SK-N-MC (cell line): Measurements from ENCODE around the gene UBE2O.

ENCODE experiments used
- DNase-seq: peaks from one replicate; pipeline ENCODE4 v3.0.0-alpha.2; 2011; ENCODE audit warnings: low read depth, low spot score
- H3K27ac ChIP-seq: fragments of 200-600 bp; sonication (generic); 2 replicates; pipeline ENCODE4 v1.5.1; 2016; ENCODE audit warnings: mixed run types
- H3K36me3 ChIP-seq: fragments of 200-600 bp; sonication (generic); 2 replicates; pipeline ENCODE4 v1.6.1; 2017; ENCODE audit warnings: antibody characterized with exemption, low read length, mixed read lengths; ENCODE audit not compliant: insufficient read depth
- H3K4me3 ChIP-seq: fragments of 200-600 bp; sonication (generic); 2 replicates; pipeline ENCODE4 v1.5.1; 2016
- H3K9ac ChIP-seq: fragments of 200-600 bp; sonication (generic); 2 replicates; pipeline ENCODE4 v1.8.0; 2017; ENCODE audit warnings: mixed run types, mixed read lengths; ENCODE audit not compliant: insufficient read length
- H3K9me3 ChIP-seq: fragments of 200-600 bp; sonication (generic); 2 replicates; pipeline ENCODE4 v1.6.1; 2017; ENCODE audit warnings: low read depth, mild to moderate bottlenecking, antibody characterized with exemption, low read length, moderate library complexity, mixed read lengths
- EZH2 ChIP-seq: fragments of 200-600 bp; sonication (generic); IDR thresholded peaks from one replicate; pipeline ENCODE4 v1.6.1; 2017; ENCODE audit warnings: antibody characterized with exemption
- FOXP2 ChIP-seq: optimal IDR thresholded peaks from 2 replicates; pipeline ENCODE3; 2011; ENCODE audit warnings: mild to moderate bottlenecking, moderate library complexity; ENCODE audit not compliant: insufficient read depth; ENCODE audit errors: extremely low read length, control extremely low read depth
- POLR2AphosphoS5 ChIP-seq: IDR thresholded peaks from 2 replicates; pipeline ENCODE4 v1.6.1; 2012; ENCODE audit warnings: mild to moderate bottlenecking, low read depth, low read length, borderline replicate concordance

The UBE2O gene

DNA sequence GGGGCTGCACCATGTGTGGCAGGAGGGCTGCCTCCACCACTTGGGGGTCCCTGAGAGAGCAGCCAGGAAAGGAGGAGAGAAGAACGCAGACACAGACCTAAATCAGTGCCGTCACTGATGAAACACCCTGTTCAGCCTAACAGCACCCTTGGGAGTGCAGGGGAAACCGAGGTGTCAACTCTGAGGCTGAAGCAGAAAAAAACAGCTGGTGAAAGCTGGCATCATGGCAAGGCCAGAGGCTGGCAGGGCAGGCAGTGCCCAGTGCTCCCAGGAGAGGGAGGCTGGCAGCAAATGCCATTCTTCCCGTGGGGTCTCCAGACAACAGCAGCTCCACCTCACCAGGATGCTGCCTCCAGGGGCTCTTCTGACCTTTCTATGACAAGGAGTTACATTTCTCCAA, 45.4 kb downstream of the UBE2O start:
- Histone ChIP-seq H3K27ac (no peak overlapping the region), H3K4me3 (no peak overlapping the region), H3K9me3 (no peaks in the 10 kb centered on the region), H3K36me3 (peaks cover 12% of the 10 kb centered on the region; the same call in 1 of the 2 replicates), H3K9ac (no peak overlapping the region)
- no peak for TF ChIP-seq POLR2AphosphoS5
- no peak for TF ChIP-seq FOXP2
- TF ChIP-seq EZH2: no peak
- DNase-seq: no peak

DNA sequence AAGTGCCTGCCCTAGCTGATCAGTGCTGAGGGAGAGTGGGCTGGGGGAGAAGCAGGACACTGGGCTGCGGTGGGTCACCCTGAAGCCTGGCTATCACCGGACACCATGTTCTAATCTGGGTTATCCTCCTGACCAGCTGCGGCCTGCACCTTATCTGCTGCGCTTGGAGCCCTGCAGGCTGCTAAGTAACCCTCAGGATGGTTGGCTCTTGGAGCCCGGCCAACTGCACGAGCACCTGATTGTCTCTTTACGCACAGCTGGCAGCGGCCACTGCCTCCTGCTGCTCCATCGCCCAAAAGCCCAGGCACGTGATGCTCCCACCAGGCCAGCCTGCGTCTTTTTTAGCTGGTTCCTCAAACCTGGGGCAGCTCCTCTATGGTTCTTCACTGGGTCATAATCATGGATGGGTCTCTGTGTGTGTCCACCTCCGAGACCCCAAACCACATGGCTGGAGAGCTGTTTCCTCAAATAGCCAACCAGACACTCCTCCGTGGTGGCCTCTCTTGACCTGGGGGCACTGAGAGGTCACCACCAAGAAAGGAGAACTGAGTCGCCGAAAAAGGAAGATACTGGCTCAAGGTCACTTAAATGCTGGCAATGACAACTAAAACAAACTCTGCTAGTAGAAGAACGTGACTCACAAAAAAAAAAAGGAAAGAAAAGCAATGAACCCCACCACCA, 46.8 kb downstream of the UBE2O start:
- no peaks in the 10 kb centered on the region for H3K9me3 ChIP-seq
- H3K4me3 ChIP-seq: no peak overlapping the region
- H3K9ac ChIP-seq: no peak overlapping the region
- DNase-seq: no peak
- TF ChIP-seq EZH2 (no peak), POLR2AphosphoS5 (no peak), FOXP2 (no peak)
- H3K36me3 ChIP-seq: peaks cover 25% of the 10 kb centered on the region; the same call in 1 of the 2 replicates
- H3K27ac ChIP-seq: no peak overlapping the region

DNA sequence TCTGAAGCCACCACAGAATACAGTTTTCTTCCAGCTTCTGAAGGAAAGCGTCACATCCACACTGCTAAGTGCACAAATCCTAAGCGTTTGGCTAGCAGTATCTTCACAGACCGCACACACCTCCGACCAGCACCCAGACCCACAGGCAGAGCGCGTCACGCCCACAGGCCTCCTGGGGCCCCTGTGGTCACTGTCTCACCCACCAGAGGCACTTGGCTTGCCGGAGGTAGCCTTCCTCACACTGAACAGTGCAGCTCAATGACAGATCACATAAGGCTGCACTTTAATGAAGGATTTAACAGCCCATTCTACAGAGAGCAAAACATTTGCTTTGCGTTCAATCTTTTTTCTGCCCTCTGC, 47.4 kb downstream of the UBE2O start:
- Histone ChIP-seq H3K9ac (no peak overlapping the region), H3K27ac (no peak overlapping the region), H3K4me3 (no peak overlapping the region), H3K9me3 (no peaks in the 10 kb centered on the region), H3K36me3 (peaks cover 30% of the 10 kb centered on the region; the same call in 1 of the 2 replicates)
- TF ChIP-seq EZH2 (no peak), FOXP2 (no peak), POLR2AphosphoS5 (no peak)
- DNase-seq: no peak

GRCh38 chr17:76404976-76405563, 47.9 kb downstream of the UBE2O start:
- Histone ChIP-seq H3K9ac (no peak overlapping the region), H3K9me3 (no peaks in the 10 kb centered on the region), H3K36me3 (peaks cover 35% of the 10 kb centered on the region; the same call in 1 of the 2 replicates), H3K27ac (no peak overlapping the region), H3K4me3 (no peak overlapping the region)
- no peak for DNase-seq
- no peak for TF ChIP-seq FOXP2
- no peak for TF ChIP-seq POLR2AphosphoS5
- TF ChIP-seq EZH2: no peak

DNA sequence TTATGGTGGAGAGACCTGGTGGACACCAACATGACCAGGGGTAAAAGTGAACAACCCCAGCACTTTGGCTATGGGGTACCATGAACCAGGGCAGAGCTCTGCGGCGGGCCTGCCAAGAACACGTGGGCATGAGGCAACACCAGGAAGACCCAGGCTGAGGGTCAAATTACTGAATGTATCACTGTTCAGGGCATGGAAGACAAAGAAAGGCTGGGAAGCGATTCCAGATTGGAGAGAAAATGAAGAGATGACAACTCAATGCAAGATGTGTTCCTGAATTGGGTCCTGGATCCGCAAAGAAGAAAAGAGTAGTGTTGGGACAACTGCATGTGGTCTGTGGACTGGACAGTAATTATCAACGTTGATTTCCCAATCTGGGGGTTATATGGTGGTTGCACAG, 48.7 kb downstream of the UBE2O start:
- no peak for DNase-seq
- H3K36me3 ChIP-seq: peaks cover 43% of the 10 kb centered on the region; the same call in 1 of the 2 replicates
- H3K4me3 ChIP-seq: no peak overlapping the region
- H3K9me3 ChIP-seq: no peaks in the 10 kb centered on the region
- no peak overlapping the region for H3K27ac ChIP-seq
- no peak for TF ChIP-seq FOXP2
- no peak for TF ChIP-seq EZH2
- TF ChIP-seq POLR2AphosphoS5: no peak
- no peak overlapping the region for H3K9ac ChIP-seq

GRCh38 chr17:76402711-76403110, 50.2 kb downstream of the UBE2O start:
- Histone ChIP-seq H3K9me3 (no peaks in the 10 kb centered on the region), H3K9ac (no peak overlapping the region), H3K27ac (no peak overlapping the region), H3K36me3 (peaks cover 57% of the 10 kb centered on the region), H3K4me3 (no peak overlapping the region)
- no peak for DNase-seq
- TF ChIP-seq POLR2AphosphoS5: no peak

GRCh38 chr17:76399175-76400172, 53.5 kb downstream of the UBE2O start:
- Histone ChIP-seq H3K4me3 (no peak overlapping the region), H3K36me3 (peaks cover 80% of the 10 kb centered on the region), H3K9me3 (no peaks in the 10 kb centered on the region), H3K9ac (no peak overlapping the region), H3K27ac (no peak overlapping the region)
- no peak for DNase-seq
- TF ChIP-seq EZH2: no peak
- TF ChIP-seq POLR2AphosphoS5: no peak
- TF ChIP-seq FOXP2: no peak

GRCh38 chr17:76398523-76399174, 54.3 kb downstream of the UBE2O start:
- H3K36me3 ChIP-seq: peaks cover 82% of the 10 kb centered on the region
- no peak overlapping the region for H3K4me3 ChIP-seq
- H3K9ac ChIP-seq: no peak overlapping the region
- TF ChIP-seq FOXP2 (no peak), POLR2AphosphoS5 (no peak), EZH2 (no peak)
- no peaks in the 10 kb centered on the region for H3K9me3 ChIP-seq
- no peak for DNase-seq
- H3K27ac ChIP-seq: no peak overlapping the region
